ENCODE measurements around the gene TRIM50. TPM values are rescaled to one million over a fixed set of nuclear protein-coding genes. Genes with fewer than 3 reads are reported as not detected.

Gene TRIM50
- total and polyA plus RNA-seq, 2 experiments from 2014 or later: 0.10 TPM; not detected in 1

- no peak for TF ChIP-seq ZNF462 (CRISPR knock-in tag; IDR thresholded peaks at IDR 0.05)
- TF ChIP-seq ETS1 (IDR thresholded peaks at IDR 0.05): no peak
- no peak for TF ChIP-seq NANOG (IDR thresholded peaks at IDR 0.05; ENCODE audit: borderline replicate concordance)
Measured at GRCh38 chr7:73353243-73353642, 25.4 kb upstream of the TRIM50 start (continued).

- Histone ChIP-seq H4K20me1 (replicated peaks; ENCODE audit: insufficient read depth) (no peaks in the 10 kb centered on the region), H3K4me1 (ENCODE audit: insufficient read depth) (no peaks in the 10 kb centered on the region), H3K27ac (ENCODE audit: low read depth) (no peak overlapping the region), H3K27me3 (ENCODE audit: insufficient read depth) (no peaks in the 10 kb centered on the region), H3K4me3 (no peak overlapping the region), H3K4me2 (no peak overlapping the region), H3F3A (replicated peaks; ENCODE audit: low read depth) (no peaks in the 10 kb centered on the region), H3K79me2 (replicated peaks; ENCODE audit: insufficient read depth) (no peaks in the 10 kb centered on the region), H3K9me2 (ENCODE audit: insufficient read depth) (no peaks in the 10 kb centered on the region), H2AFZ (no peak overlapping the region), H3K36me3 (ENCODE audit: insufficient read depth) (no peaks in the 10 kb centered on the region)
- peaks cover 7% of the 10 kb centered on the region for H3K27me3 Mint-ChIP-seq (ENCODE audit: insufficient read depth, low read depth, poor library complexity)
- H3K9me3 Mint-ChIP-seq: peaks cover 8% of the 10 kb centered on the region
- peaks cover 14% of the 10 kb centered on the region for H3K4me1 Mint-ChIP-seq
- H3K27ac Mint-ChIP-seq: no peak overlapping the region
- H3K36me3 Mint-ChIP-seq (ENCODE audit: low read depth): peaks cover 3% of the 10 kb centered on the region; the same call in 2 of the 3 replicates
- DNase-seq (ENCODE audit: low spot score) (no peak), ATAC-seq (no peak)
- H3K4me3 Mint-ChIP-seq: no peak overlapping the region
- no peak for TF ChIP-seq EZH2phosphoT487 (IDR thresholded peaks at IDR 0.05; ENCODE audit: unreplicated experiment)
- TF ChIP-seq ZNF331 (CRISPR knock-in tag; IDR thresholded peaks at IDR 0.05; ENCODE audit: low read depth): no peak
- TF ChIP-seq POLR2AphosphoS5 (IDR thresholded peaks at IDR 0.05; ENCODE audit: low read depth): no peak
- TF ChIP-seq ZNF462 (CRISPR knock-in tag; IDR thresholded peaks at IDR 0.05): no peak
- TF ChIP-seq STAT1 (IDR thresholded peaks at IDR 0.05; ENCODE audit: unreplicated experiment): no peak
- TF ChIP-seq NANOG (IDR thresholded peaks at IDR 0.05; ENCODE audit: borderline replicate concordance): no peak
- no peak for TF ChIP-seq ETS1 (IDR thresholded peaks at IDR 0.05)
Measured at GRCh38 chr7:73352784-73353183, 24.9 kb upstream of the TRIM50 start.

All from GM23338 (cell line).